Fibroblast of villous mesenchyme (primary cell): ENCODE results near the gene EVC. TPM values are rescaled to one million over a fixed set of nuclear protein-coding genes. Genes with fewer than 3 reads are reported as not detected.

ENCODE experiments used
- DNase-seq: peaks from one replicate; pipeline ENCODE4 v3.0.0-alpha.2; 2010; ENCODE audit warnings: low read depth
- H3K4me3 ChIP-seq: 2 replicates; pipeline ENCODE4 v1.5.1; 2011; ENCODE audit warnings: low read depth, mild to moderate bottlenecking, low read length
- total RNA-seq: library from RNA; depleted of rRNA; stranded (reverse); fragments of >200 nt; gene quantifications from 2 replicates; pipeline ENCODE4 v1.2.3, GENCODE V29; 2012
- TF ChIP-seq, protein P1 (sequence below): IDR thresholded peaks from 2 replicates; pipeline ENCODE4 v1.5.1; 2012; ENCODE audit warnings: low read depth, mild to moderate bottlenecking, low read length; ENCODE audit not compliant: insufficient read depth

EVC gene
- total RNA-seq, 1 donor, result 35.0 TPM

DNA sequence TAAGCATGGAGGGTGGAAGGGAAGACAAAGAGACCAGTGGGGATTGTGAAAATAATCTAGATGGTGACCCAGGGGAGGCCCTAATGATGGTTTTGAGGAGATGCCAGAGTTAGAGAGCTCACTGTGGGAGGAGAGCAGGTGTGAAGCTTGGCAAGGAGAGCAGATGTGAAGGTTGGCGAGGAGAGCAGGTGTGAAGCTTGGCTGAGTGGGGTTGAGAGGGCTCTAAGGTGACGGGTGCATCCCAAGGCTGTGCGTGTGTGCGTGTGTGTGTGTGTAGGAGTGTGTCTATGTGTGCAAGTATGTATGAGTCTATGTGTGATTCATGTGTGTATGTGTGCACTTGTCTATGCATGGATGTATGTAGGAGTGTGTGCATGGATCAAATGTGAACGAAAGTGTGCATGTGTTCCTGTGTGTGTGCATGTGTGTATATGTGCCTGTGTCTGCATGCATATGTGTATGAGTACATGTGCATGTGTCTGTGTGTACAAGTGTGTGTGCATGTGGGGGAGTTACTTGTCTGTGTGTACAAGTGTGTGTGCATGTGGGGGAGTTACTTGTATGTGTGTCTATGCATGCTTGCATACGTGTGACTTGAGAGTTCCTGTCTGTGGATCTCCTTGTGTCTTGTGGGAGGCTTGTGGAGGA lies 72.0 kb downstream of the EVC start:
- no peak overlapping the region for H3K4me3 ChIP-seq
- TF ChIP-seq, protein P1, sequence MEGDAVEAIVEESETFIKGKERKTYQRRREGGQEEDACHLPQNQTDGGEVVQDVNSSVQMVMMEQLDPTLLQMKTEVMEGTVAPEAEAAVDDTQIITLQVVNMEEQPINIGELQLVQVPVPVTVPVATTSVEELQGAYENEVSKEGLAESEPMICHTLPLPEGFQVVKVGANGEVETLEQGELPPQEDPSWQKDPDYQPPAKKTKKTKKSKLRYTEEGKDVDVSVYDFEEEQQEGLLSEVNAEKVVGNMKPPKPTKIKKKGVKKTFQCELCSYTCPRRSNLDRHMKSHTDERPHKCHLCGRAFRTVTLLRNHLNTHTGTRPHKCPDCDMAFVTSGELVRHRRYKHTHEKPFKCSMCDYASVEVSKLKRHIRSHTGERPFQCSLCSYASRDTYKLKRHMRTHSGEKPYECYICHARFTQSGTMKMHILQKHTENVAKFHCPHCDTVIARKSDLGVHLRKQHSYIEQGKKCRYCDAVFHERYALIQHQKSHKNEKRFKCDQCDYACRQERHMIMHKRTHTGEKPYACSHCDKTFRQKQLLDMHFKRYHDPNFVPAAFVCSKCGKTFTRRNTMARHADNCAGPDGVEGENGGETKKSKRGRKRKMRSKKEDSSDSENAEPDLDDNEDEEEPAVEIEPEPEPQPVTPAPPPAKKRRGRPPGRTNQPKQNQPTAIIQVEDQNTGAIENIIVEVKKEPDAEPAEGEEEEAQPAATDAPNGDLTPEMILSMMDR, result no peak
- DNase-seq, result no peak

DNA sequence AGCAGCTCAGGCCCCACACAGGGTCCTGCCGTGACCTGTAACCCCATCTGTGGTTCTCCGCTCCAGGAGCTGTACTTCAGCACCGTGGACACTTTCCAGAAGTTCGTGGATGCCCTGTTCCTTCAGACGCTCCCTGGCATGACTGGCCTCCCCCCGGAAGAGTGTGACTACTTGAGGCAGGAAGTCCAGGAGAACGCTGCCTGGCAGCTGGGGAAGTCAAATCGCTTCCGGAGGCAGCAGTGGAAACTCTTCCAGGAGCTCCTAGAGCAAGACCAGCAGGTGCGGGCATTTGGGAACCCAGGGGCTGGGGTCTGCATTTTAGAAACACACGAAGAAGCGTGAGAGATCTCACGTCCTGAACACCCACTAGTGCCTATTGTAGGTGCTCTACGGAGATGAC lies 72.5 kb downstream of the EVC start:
- TF ChIP-seq, protein P1, result no peak
- H3K4me3 ChIP-seq, result no peak overlapping the region
- DNase-seq, result no peak

DNA sequence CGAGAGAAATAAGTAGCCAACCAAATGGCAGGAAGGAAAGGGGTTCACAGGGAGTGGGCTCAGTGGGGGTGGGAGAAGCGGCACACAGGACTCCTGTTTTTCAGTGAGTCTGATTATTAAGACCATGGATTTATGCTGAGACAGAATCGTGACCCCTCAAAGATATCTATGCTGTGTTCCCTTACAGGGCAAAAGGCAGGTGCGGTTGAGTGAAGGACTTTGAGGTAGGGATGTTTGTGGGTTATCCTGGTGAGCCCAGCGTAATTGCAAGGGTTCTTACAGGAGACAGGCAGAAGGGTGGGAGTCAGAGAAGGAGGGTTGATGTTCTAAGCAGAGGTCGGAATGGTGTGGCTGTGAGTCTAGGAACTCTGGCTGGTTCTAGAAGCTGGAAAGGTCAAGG lies 73.0 kb downstream of the EVC start:
- no peak for DNase-seq
- no peak overlapping the region for H3K4me3 ChIP-seq
- TF ChIP-seq, protein P1, result no peak

DNA sequence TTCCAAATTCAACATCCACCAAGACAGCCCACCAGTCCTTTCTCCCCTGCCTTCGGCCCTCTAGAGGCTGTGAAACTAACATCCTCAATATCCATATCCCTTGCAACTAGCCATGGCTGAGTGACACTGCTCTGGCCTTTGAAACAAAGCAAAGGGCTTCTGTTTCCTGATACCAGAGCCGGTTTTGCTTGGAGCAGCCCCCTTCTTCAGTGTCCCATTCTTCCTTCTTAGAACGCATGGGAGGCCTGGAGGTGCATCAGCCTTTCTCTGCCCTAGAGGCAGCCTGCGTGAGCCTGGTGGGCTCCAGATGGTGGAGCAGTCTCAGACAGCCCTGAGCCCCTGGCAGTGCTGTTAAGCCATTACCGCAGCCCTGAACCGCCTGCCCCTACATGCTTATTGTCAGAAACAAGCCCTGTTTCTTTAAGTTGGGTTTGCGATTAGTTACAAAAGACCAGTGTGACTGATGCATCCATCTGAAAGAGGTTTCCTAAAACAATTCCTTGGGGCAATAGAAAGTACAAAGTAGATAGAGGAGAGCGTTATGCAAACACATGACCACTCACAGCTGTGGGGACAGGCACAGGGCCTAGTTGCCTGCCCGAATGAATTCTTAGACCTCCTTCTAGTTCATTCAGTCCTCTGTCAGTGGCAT lies 74.1 kb downstream of the EVC start:
- peak; percentile 43 for DNase-seq
- H3K4me3 ChIP-seq, result no peak overlapping the region
- TF ChIP-seq, protein P1, result no peak

DNA sequence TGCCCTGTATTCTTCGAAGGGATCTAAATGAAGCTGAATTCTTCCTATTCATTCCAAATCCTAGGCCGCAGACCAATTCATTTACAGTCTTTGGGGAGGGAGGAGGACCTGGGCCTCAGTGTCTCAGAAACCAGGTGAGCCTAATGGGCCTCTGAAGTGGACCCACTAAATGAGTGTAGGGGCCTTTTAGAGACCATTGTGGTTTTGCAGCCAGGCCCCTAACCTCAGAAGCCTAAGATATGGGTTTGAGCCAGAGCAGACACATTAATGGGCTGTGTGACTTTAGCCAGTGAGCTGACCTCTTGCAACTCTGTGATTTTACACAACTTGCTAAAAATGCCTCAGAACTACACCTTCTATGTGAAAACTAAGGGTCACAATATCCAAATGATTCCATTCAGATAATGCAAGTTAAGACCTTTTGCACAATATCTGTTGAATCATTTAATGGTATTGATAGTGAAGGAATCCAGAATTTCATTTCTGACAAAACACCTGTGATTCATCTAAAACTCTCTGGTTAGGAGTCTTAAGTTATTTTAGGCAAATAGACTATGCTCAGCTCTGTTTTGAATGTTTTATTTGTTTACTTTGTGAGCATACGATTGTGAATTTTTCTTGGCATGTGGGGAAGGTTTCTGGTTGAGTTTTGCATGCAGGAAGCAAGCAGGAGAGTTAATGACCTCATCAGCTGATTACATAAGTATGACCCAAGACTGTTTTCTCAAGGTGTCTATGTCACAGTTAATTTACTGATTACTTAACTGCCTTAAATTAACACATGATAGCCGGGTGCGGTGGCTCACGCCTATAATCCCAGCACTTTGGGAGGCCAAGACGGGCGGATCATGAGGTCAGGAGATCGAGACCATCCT lies 75.0 kb downstream of the EVC start:
- DNase-seq, result peak; percentile 91
- TF ChIP-seq, protein P1, result no peak
- no peak overlapping the region for H3K4me3 ChIP-seq

DNA sequence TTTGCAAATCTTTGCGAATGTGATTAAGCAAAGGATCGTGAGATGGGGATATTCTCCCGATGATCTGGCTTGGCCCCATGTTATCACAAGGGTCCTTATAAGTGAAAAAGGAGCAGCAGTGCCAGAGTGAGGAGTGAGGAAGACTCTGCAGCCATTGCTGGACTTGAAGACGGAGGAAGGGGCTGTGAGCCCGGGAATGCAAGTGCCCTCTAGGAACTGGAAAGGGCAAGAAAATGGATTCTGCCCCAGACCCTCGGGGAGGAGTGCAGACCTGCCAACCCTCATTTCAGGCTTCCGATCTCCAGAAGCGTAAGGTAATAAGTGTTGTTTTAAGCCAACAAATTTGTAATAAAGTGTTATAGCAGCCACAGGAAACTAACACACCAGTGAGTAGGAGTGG lies 76.3 kb downstream of the EVC start:
- DNase-seq, result no peak
- TF ChIP-seq, protein P1, result no peak
- H3K4me3 ChIP-seq, result no peak overlapping the region
